Liver (tissue), 9 donors: Measurements from ENCODE around the gene PET100. TPM values are rescaled to one million over a fixed set of nuclear protein-coding genes. Genes with fewer than 3 reads are reported as not detected.

ENCODE experiments used
- DNase-seq: peaks from one replicate; pipeline ENCODE4 v3.0.0-alpha.2; 2017; ENCODE audit warnings: low spot score
- H3K27ac ChIP-seq, 2 donors: one replicate each; pipeline ENCODE4 v1.7.0; 2013; ENCODE audit warnings: inconsistent platforms in 2 of 2, low read length in 2 of 2, control low read depth in 1 of 2, low read depth in 1 of 2, mild to moderate bottlenecking in 1 of 2
- H3K27me3 ChIP-seq, 4 donors: one replicate each; pipeline versions ENCODE4 v1.6.1 to v1.7.0; 2013; ENCODE audit warnings: low read length in 3 of 4, inconsistent platforms in 1 of 4, mild to moderate bottlenecking in 1 of 4, moderate library complexity in 1 of 4; ENCODE audit not compliant: control insufficient read depth in 4 of 4, insufficient read depth in 4 of 4
- H3K36me3 ChIP-seq, 4 donors: one replicate each; pipeline versions ENCODE4 v1.6.1 to v1.7.0; 2013; ENCODE audit warnings: low read length in 3 of 4, mild to moderate bottlenecking in 3 of 4, low read depth in 1 of 4, moderate library complexity in 1 of 4; ENCODE audit not compliant: control insufficient read depth in 4 of 4, insufficient read depth in 3 of 4
- H3K4me1 ChIP-seq, 4 donors: one replicate each; pipeline versions ENCODE4 v1.6.1 to v1.7.0; 2013; ENCODE audit warnings: low read length in 3 of 4, mild to moderate bottlenecking in 3 of 4, moderate library complexity in 1 of 4; ENCODE audit not compliant: control insufficient read depth in 4 of 4, insufficient read depth in 4 of 4
- H3K4me3 ChIP-seq, 3 donors: one replicate each; pipeline versions ENCODE4 v1.6.1 to v1.7.0; 2013; ENCODE audit warnings: low read length in 3 of 3, control low read depth in 1 of 3, low read depth in 1 of 3, mild to moderate bottlenecking in 1 of 3
- H3K9ac ChIP-seq, 2 donors: one replicate each; pipeline ENCODE4 v1.7.0; 2013; ENCODE audit warnings: low read length in 2 of 2, mild to moderate bottlenecking in 2 of 2, moderate library complexity in 2 of 2, control low read depth in 1 of 2, low read depth in 1 of 2
- H3K9me3 ChIP-seq, 4 donors: one replicate each; pipeline versions ENCODE4 v1.6.1 to v1.7.0; 2013; ENCODE audit warnings: low read length in 3 of 4; ENCODE audit not compliant: control insufficient read depth in 4 of 4
- EGR1 ChIP-seq, 2 donors: IDR thresholded peaks; 2 replicates each; pipeline ENCODE4 v1.6.1; 2016 to 2018; ENCODE audit warnings: antibody characterized with exemption in 2 of 2, low read depth in 2 of 2
- FOXA2 ChIP-seq: IDR thresholded peaks from 2 replicates; pipeline ENCODE4 v1.6.1; 2016; ENCODE audit warnings: antibody characterized with exemption
- GABPA ChIP-seq, 2 donors: IDR thresholded peaks in 1 of 2; conservative IDR thresholded peaks in 1 of 2; 2 replicates each; pipeline ENCODE4 v1.6.1; 2016; ENCODE audit warnings: antibody characterized with exemption in 2 of 2, mild to moderate bottlenecking in 1 of 2, moderate library complexity in 1 of 2
- HNF4A ChIP-seq, 2 donors: conservative IDR thresholded peaks; 2 replicates each; pipeline ENCODE4 v1.6.1; 2016; ENCODE audit warnings: antibody characterized with exemption in 2 of 2, mild to moderate bottlenecking in 2 of 2
- HNF4G ChIP-seq: IDR thresholded peaks from 2 replicates; pipeline ENCODE4 v1.6.1; 2016; ENCODE audit warnings: antibody characterized with exemption
- JUND ChIP-seq, 2 donors: IDR thresholded peaks; 2 replicates each; pipeline ENCODE4 v1.6.1; 2016; ENCODE audit warnings: antibody characterized with exemption in 2 of 2
- RAD21 ChIP-seq, 2 donors: IDR thresholded peaks; 2 replicates each; pipeline ENCODE4 v1.6.1; 2016; ENCODE audit warnings: antibody characterized with exemption in 2 of 2, mild to moderate bottlenecking in 2 of 2
- REST ChIP-seq: IDR thresholded peaks from 2 replicates; pipeline ENCODE4 v1.6.1; 2016; ENCODE audit warnings: antibody characterized with exemption, mild to moderate bottlenecking
- RXRA ChIP-seq, 2 donors: IDR thresholded peaks; 2 replicates each; pipeline ENCODE4 v1.6.1; 2017 to 2018; ENCODE audit warnings: antibody characterized with exemption in 2 of 2, mild to moderate bottlenecking in 1 of 2
- SP1 ChIP-seq: IDR thresholded peaks from 2 replicates; pipeline ENCODE4 v1.6.1; 2018; ENCODE audit warnings: antibody characterized with exemption, mild to moderate bottlenecking
- WGBS: extraction: QIAGEN DNeasy Blood & Tissue Kit; methylation state at CpG from one replicate; pipeline ENCODE4 v1.1.7; 2013; 5-methylcytosine and 5-hydroxymethylcytosine counted together
- polyA plus RNA-seq, 2 donors: library from polyadenylated mRNA; stranded (reverse) in 1 of 2; unstranded in 1 of 2; fragments of 200-250 nt in 1 of 2; fragments of >200 nt in 1 of 2; fragmentation: Nextera tagmentation in 1 of 2; extraction: Ambion mirVana in 1 of 2; gene quantifications; one replicate each; pipeline versions ENCODE4 v1.2.1 to v1.2.3, GENCODE V29; 2013 to 2015
- total RNA-seq, 2 donors: library from RNA; depleted of rRNA; stranded (reverse); fragments of >200 nt; gene quantifications; one replicate each; pipeline ENCODE4 v1.2.3, GENCODE V29; 2014
- TF ChIP-seq, protein P1 (sequence below): fragments of 150-350 bp; IDR thresholded peaks from 2 replicates; pipeline ENCODE4 v1.5.1; 2017; ENCODE audit warnings: improper control_type of control experiment, low read depth, low read length; ENCODE audit not compliant: missing input control
- donor health status: healthy.
- donor health status: healthy.
- donor health status: healthy.
- donor health status: healthy.
- donor health status: healthy.

Gene PET100
- total and polyA plus RNA-seq, 4 donors = 4.8 to 225 (median 26.7) TPM

DNA sequence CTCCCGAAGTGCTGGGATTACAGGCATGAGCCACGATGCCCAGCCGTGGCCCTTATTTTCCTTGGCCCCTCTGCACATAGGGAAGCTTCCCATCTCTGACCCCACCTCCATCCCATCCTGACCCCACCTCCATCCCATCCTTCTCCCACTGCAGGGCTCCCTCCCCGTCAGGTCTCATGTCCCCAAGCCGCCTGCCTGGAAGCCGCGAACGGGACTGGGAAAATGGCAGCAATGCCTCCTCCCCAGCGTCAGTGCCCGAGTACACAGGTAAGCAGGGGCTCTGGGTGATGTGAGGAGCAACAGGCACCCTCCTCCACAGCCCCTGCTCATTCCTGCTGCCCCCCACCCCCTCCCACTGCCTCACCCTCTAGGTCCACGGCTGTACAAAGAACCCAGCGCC, 12.4 kb upstream of the PET100 start:
- H3K9ac ChIP-seq = no peak overlapping the region
- 89% methylated on average over 12 of the region's 12 CpGs for WGBS
- H3K4me3 ChIP-seq = no peak overlapping the region
- no peaks in the 10 kb centered on the region for H3K27me3 ChIP-seq
- TF ChIP-seq REST = no peak
- no peaks in the 10 kb centered on the region for H3K9me3 ChIP-seq
- DNase-seq = no peak
- peak overlapping the region in 1 of 2 donors; percentile 86 for H3K27ac ChIP-seq
- H3K36me3 ChIP-seq = peaks cover 5 to 32% (median 20%) of the 10 kb centered on the region in 4 donors
- peaks cover 17 to 36% (median 27%) of the 10 kb centered on the region in 4 donors for H3K4me1 ChIP-seq

- H3K27me3 ChIP-seq = no peaks in the 10 kb centered on the region
- DNase-seq = no peak
- peaks cover 9 to 34% (median 23%) of the 10 kb centered on the region in 4 donors for H3K36me3 ChIP-seq
- H3K9ac ChIP-seq = no peak overlapping the region
- H3K4me1 ChIP-seq = peaks cover 17 to 36% (median 27%) of the 10 kb centered on the region in 4 donors
- no peak overlapping the region for H3K4me3 ChIP-seq
- TF ChIP-seq RAD21 (IDR thresholded peaks at IDR 0.05) = no peak
- no peak for TF ChIP-seq GABPA (IDR thresholded peaks at IDR 0.05 in 1 of 2, conservative IDR thresholded peaks at IDR 0.05 in 1 of 2)
- no peak for TF ChIP-seq RXRA (IDR thresholded peaks at IDR 0.05)
- no peak for TF ChIP-seq EGR1 (IDR thresholded peaks at IDR 0.05; ENCODE audit: low read depth in 2 of 2)
- no peak for TF ChIP-seq SP1
- TF ChIP-seq JUND (IDR thresholded peaks at IDR 0.05) = no peak
- TF ChIP-seq FOXA2 = no peak
- TF ChIP-seq HNF4G = no peak
- TF ChIP-seq, protein P1, sequence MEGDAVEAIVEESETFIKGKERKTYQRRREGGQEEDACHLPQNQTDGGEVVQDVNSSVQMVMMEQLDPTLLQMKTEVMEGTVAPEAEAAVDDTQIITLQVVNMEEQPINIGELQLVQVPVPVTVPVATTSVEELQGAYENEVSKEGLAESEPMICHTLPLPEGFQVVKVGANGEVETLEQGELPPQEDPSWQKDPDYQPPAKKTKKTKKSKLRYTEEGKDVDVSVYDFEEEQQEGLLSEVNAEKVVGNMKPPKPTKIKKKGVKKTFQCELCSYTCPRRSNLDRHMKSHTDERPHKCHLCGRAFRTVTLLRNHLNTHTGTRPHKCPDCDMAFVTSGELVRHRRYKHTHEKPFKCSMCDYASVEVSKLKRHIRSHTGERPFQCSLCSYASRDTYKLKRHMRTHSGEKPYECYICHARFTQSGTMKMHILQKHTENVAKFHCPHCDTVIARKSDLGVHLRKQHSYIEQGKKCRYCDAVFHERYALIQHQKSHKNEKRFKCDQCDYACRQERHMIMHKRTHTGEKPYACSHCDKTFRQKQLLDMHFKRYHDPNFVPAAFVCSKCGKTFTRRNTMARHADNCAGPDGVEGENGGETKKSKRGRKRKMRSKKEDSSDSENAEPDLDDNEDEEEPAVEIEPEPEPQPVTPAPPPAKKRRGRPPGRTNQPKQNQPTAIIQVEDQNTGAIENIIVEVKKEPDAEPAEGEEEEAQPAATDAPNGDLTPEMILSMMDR = no peak
- 91% methylated on average over 28 of the region's 28 CpGs for WGBS
- no peaks in the 10 kb centered on the region for H3K9me3 ChIP-seq
- peak overlapping the region; percentile 86 to 94 for H3K27ac ChIP-seq
These were observed 11.9 kb upstream of the PET100 start for GRCh38 chr19:7617735-7618134.

DNA sequence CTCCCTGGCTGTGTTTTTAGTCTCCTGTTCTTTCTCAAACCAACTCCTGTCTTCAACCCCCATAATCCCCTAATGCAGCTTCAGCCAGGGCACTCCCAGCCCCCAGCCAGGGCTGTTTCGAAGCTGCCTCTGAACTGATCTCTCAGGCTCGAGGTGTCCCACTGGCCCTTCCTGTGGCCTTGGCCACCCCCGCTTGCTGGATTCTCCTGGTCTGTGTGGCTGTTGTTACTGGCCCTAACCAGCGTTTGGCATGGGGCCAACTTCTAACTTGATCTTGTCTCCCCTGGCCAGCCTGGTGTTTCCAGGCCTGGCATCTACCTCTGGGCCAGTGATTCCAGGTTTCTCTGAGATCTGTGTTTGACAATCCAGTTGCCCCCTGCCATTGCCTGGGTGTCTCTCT, 11.2 kb upstream of the PET100 start:
- peak; percentile 42 to 47 for TF ChIP-seq RXRA (IDR thresholded peaks at IDR 0.05)
- peak; percentile 27 for TF ChIP-seq SP1
- TF ChIP-seq EGR1 (IDR thresholded peaks at IDR 0.05; ENCODE audit: low read depth in 2 of 2) = peak; percentile 62 to 83
- TF ChIP-seq GABPA (IDR thresholded peaks at IDR 0.05 in 1 of 2, conservative IDR thresholded peaks at IDR 0.05 in 1 of 2) = no peak
- peak in 1 of 2 donors; percentile 41 for TF ChIP-seq HNF4A (conservative IDR thresholded peaks at IDR 0.05)
- WGBS = 28% methylated on average over 4 of the region's 4 CpGs
- Histone ChIP-seq H3K9me3 (no peaks in the 10 kb centered on the region), H3K4me3 (no peak overlapping the region), H3K9ac (peak overlapping the region; percentile 3 to 28), H3K4me1 (peaks cover 17 to 36% (median 27%) of the 10 kb centered on the region in 4 donors), H3K36me3 (peaks cover 9 to 38% (median 26%) of the 10 kb centered on the region in 4 donors), H3K27me3 (no peaks in the 10 kb centered on the region), H3K27ac (peak overlapping the region; percentile 86 to 94)
- DNase-seq = no peak
